ENCODE results near the gene RAB17. TPM values are rescaled to one million over a fixed set of nuclear protein-coding genes. Genes with fewer than 3 reads are reported as not detected.

Gene RAB17
- total RNA-seq, 3 donors from 2014 or later, result 0.14 TPM; not detected in 2

DNA sequence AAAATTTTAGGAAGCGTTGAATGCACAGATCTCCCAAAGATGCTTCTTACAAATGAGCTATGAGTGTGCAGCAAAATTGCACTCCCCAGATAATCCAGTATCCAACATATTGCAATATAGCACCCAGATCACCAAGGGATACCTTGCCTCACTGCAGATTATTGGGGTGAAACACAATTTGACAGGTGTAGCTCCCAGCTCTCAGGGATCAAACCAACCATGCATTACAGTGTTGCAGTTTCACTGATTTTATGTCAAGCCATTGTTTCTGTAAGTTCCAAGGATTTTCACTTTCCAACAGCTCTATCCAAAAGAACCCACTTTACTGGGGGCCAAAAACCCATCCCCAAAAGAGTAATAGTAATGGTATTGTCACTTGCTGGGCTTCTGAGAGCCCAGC lies 35.0 kb downstream of the RAB17 start:
- Mint-ChIP-seq H3K4me3 (no peak overlapping the region), H3K27me3 (ENCODE audit: low read depth) (peaks cover 7% of the 10 kb centered on the region), H3K9me3 (peaks cover 8% of the 10 kb centered on the region), H3K4me1 (ENCODE audit: low read depth) (peaks cover 12% of the 10 kb centered on the region), H3K36me3 (ENCODE audit: insufficient read depth) (no peaks in the 10 kb centered on the region)
- ATAC-seq (no peak), DNase-seq (no peak)

DNA sequence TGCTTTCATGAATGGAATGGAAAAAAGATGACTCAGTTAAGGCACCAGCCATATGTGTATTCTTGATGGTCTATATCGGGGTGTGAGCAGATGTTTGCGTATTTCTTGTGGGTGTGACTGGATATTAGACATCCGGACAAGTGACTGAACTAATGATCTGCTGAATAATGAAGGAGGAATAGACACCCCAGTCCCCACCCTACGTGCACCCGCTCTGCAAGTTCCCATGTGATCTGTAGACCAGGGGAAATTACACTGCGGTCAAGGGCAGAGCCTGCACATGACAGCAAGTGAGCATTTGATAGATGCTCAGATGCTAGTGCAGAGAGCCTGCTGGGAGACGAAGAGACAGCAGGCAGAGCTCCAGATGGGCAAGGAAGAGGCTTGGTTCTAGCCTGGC lies 36.6 kb downstream of the RAB17 start:
- Mint-ChIP-seq H3K4me1 (ENCODE audit: low read depth) (peaks cover 12% of the 10 kb centered on the region), H3K36me3 (ENCODE audit: insufficient read depth) (no peaks in the 10 kb centered on the region), H3K9me3 (peaks cover 8% of the 10 kb centered on the region), H3K27me3 (ENCODE audit: low read depth) (peaks cover 5% of the 10 kb centered on the region), H3K4me3 (no peak overlapping the region)
- DNase-seq (no peak), ATAC-seq (no peak)

DNA sequence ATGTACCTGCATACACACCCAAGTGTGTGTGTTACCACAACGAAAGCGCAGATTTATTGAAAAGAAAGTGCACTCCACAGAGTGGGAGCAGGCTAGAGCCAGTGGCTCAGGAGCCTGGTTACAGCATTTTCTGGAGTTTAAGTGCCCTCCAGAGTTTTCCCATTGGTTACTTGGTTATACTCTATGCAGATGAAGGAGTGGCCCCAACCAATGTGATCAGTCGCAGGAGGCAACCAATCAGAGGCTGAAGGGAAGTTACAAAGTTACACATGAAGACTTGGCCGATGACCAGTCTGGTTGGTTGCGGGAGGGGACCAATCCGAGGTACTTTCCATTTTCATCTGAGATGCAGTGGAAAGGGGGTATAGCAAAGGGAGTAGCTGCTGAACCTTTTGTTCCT lies 37.6 kb downstream of the RAB17 start:
- H3K9me3 Mint-ChIP-seq, result peaks cover 8% of the 10 kb centered on the region
- no peak overlapping the region for H3K4me3 Mint-ChIP-seq
- H3K27me3 Mint-ChIP-seq (ENCODE audit: low read depth), result peaks cover 4% of the 10 kb centered on the region
- no peaks in the 10 kb centered on the region for H3K36me3 Mint-ChIP-seq (ENCODE audit: insufficient read depth)
- ATAC-seq, result no peak
- peaks cover 9% of the 10 kb centered on the region for H3K4me1 Mint-ChIP-seq (ENCODE audit: low read depth)
- DNase-seq, result no peak

DNA sequence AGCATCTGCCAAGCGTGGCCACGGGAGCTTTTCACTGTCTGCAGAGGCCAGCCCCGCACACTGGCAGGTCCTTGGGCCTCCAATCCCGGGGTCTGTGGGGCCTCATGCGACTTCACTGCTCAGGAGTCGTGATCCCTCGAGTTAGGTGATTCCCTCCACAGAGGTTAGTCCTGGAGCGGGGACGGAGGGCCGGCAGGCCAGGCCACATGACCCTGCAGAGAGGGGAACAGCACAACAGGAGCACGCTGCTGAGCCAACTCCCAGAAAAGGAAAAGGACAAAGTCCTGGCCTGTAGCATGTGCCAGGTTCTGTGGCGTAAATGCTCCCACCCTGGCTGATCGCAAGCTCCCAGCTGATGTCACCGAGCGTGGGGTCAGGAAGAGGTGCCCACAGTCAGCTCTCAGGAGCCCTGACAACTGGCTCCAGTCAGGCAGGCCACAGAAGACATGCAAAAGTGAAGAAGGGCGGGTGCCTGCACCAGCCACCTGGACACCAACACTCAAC lies 39.4 kb downstream of the RAB17 start:
- H3K27me3 Mint-ChIP-seq (ENCODE audit: low read depth), result peaks cover 4% of the 10 kb centered on the region
- H3K36me3 Mint-ChIP-seq (ENCODE audit: insufficient read depth), result no peaks in the 10 kb centered on the region
- ATAC-seq (no peak), DNase-seq (no peak)
- no peaks in the 10 kb centered on the region for H3K4me1 Mint-ChIP-seq (ENCODE audit: low read depth)
- peaks cover 6% of the 10 kb centered on the region for H3K9me3 Mint-ChIP-seq
- no peak overlapping the region for H3K4me3 Mint-ChIP-seq

DNA sequence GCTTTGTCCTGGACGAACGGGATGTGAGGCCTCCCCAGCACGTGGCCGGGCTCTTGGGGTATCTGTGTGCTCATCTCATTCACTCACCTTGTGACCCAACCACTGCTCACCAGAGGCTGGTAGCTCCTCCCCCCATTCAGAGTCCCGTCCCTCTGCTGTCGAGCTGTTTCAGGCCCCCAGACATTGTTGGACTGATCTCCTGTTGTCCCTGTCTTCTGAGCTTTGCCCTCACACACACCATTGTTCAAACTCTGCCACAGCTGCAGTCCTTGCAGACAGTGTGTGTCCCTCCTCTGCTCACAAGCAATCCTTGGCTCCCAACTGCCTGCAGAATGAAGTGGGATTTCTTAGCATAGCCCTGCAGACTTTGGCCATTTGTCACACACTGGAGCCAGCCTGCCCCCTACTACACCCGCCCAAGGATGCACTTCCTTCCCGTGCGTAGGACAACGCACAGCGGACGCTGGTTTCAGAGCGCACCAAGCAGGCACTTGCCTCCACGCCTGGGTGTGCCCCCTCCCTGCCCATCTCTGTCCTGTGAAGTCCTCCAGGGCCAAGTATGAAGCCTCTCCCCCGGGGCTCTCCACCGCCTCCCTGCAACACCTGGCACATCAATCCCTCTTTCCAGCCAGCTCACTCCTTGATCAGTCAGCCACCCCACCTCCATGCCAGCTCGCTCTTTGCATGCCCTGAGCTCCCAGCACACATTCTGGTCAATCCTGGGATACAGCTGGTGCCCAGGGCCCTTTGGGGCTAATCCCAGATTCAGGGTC lies 40.7 kb downstream of the RAB17 start:
- Mint-ChIP-seq H3K27me3 (ENCODE audit: low read depth) (peaks cover 4% of the 10 kb centered on the region), H3K9me3 (no peaks in the 10 kb centered on the region), H3K4me1 (ENCODE audit: low read depth) (no peaks in the 10 kb centered on the region), H3K36me3 (ENCODE audit: insufficient read depth) (no peaks in the 10 kb centered on the region), H3K4me3 (no peak overlapping the region)
- DNase-seq (no peak), ATAC-seq (no peak)

DNA sequence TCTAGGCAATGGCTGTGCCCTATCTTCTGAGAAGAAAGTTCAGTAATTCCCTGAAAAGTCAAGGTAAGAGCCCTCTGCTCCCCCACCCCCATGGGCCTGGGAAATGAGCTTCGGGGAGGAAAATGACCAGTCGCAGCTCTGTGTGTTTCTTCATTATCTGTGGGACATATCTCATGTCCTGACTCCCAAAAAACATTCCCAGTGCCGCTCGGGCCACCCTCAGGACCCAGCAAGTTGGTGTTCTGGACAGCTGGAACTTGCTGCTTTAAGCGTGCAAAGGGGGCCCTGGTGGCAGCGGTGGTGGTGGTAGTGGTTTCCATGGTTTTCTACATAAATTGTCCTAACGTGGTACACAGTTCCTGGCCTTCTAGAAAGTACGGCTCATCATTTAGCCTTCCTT lies 41.3 kb downstream of the RAB17 start:
- ATAC-seq, result no peak
- no peaks in the 10 kb centered on the region for H3K9me3 Mint-ChIP-seq
- no peaks in the 10 kb centered on the region for H3K4me1 Mint-ChIP-seq (ENCODE audit: low read depth)
- H3K27me3 Mint-ChIP-seq (ENCODE audit: low read depth), result peaks cover 4% of the 10 kb centered on the region
- no peak overlapping the region for H3K4me3 Mint-ChIP-seq
- DNase-seq, result no peak
- H3K36me3 Mint-ChIP-seq (ENCODE audit: insufficient read depth), result no peaks in the 10 kb centered on the region

DNA sequence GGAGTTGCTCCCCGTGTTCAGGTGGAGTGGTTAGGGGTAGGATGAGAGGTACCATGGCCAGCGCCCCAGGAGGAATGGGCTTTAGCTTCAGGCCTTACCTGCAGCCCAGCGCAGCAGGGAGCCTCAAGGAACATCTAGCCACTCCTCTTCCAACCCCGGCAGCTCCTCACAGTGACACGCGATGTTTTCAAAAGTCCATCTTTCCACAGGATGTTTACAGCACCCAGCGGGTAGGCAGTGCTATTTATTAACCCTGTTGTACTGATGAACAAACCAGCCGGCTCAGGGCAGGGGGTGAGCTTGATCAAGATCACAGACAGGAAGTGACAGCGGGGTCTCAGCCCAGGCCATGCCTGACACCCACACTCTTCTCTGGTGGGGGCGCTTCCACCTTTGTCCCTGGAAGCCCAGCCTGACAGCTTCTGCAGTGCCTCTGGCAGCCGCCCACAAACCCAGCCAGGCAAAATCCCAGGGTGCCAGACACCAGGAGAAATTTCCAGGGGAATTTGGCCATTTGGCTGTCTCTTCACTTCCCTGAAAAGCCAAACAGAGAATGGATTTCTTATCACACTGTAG lies 42.6 kb downstream of the RAB17 start:
- no peak overlapping the region for H3K4me3 Mint-ChIP-seq
- DNase-seq, result no peak
- no peaks in the 10 kb centered on the region for H3K9me3 Mint-ChIP-seq
- no peak for ATAC-seq
- H3K36me3 Mint-ChIP-seq (ENCODE audit: insufficient read depth), result no peaks in the 10 kb centered on the region
- no peaks in the 10 kb centered on the region for H3K27me3 Mint-ChIP-seq (ENCODE audit: low read depth)
- no peaks in the 10 kb centered on the region for H3K4me1 Mint-ChIP-seq (ENCODE audit: low read depth)

DNA sequence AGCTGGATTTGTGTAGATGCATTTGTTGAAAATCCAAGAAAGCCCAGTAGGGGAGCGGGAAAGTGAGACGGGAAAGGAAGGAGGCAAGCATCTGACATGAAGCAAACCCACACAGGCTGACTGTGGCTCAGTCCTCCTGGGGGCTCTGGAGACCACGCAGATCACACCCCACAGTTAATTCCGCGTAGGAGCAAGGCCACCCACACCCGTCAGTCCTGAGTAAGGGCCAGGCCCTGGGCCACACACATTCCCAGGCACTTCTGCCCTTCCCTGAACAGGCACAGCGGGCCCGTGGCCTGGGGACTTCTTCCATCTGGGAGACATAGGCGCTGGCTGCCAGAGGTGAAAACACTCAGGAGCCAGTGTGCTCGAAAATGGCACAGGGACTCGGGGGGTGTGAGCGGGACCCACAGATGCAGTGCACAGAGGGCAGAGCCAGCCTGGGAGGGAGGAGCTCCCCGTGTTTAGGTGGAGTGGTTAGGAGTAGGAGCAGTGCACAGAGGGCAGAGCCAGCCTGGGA lies 43.6 kb downstream of the RAB17 start:
- no peak for ATAC-seq
- Mint-ChIP-seq H3K27me3 (ENCODE audit: low read depth) (no peaks in the 10 kb centered on the region), H3K36me3 (ENCODE audit: insufficient read depth) (no peaks in the 10 kb centered on the region), H3K4me1 (ENCODE audit: low read depth) (no peaks in the 10 kb centered on the region), H3K4me3 (no peak overlapping the region), H3K9me3 (no peaks in the 10 kb centered on the region)
- DNase-seq, result no peak

DNA sequence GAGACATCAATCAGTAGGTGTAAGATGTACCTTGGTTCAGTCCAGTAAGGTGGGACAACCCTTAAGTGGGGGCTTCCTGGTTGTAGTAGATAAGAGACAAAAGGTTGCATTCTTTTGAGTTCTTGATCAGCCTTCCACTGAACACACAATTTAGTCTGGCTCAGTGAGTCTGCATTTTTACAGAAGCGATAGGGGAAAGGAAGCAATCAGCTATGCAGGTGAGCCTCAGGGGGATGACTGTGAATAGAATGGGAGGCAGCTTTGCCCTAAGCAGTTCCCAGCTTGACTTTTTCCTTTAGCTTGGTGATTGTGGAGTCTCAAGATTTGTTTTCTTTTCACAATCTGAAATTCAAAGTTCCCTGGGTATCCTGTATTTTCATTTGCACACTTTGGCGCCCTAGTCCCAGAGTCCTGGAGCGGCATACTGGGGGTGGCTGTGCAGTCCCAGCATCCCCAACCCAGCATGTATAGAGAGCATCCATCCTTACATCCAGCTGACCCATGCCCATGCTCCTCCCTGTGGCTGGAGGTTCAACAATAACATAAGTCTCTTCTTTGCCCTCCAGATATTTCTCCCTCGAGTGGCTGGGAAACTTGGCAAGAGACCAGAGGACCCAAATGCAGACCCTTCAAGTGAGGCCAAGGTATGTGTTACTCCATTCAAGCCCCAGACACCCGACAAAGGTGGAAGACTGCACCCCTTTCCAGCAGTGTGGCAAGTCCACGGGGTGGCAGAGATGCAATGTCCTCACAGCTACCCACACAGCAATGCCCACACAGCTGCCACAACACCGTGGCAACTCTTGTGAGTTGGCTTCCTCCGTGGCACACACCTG lies 44.3 kb downstream of the RAB17 start:
- H3K27me3 Mint-ChIP-seq (ENCODE audit: low read depth), result no peaks in the 10 kb centered on the region
- DNase-seq (no peak), ATAC-seq (no peak)
- H3K4me1 Mint-ChIP-seq (ENCODE audit: low read depth), result no peaks in the 10 kb centered on the region
- no peak overlapping the region for H3K4me3 Mint-ChIP-seq
- H3K9me3 Mint-ChIP-seq, result no peaks in the 10 kb centered on the region
- H3K36me3 Mint-ChIP-seq (ENCODE audit: insufficient read depth), result no peaks in the 10 kb centered on the region

DNA sequence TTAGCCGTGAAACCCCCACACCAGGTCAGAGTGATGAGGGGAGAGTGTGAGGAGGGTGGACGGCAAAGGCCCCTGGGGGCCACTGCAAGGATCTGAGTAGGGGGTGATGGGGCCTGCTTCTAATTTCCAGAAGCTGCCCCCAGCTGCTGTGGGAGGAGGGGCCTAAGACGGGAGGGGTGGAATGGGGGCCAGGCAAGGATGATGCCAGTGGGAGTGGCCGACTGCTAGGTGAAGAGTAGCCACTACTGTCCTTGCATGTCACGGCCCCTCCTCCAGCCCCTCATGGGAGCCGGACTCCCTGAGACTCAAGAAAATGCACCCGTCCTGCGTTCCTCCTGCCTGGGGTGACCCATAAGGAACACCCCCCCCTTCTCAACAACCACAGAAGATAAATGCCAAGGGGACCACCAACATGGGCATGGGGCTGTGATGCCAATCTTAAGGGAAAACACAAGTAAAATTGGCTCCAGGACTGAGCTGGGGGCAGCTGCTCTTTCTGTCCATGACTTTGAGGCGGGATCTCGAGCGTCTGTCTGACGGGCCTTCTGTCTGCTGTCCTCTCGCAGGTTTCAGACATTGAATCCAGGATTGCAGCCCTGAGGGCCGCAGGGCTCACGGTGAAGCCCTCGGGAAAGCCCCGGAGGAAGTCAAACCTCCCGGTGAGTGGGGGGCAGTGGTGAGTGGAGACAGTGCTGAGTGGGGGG lies 48.4 kb downstream of the RAB17 start:
- Mint-ChIP-seq H3K4me3 (no peak overlapping the region), H3K9me3 (no peaks in the 10 kb centered on the region), H3K4me1 (ENCODE audit: low read depth) (no peaks in the 10 kb centered on the region), H3K27me3 (ENCODE audit: low read depth) (peaks cover 2% of the 10 kb centered on the region), H3K36me3 (ENCODE audit: insufficient read depth) (no peaks in the 10 kb centered on the region)
- DNase-seq, result no peak
- no peak for ATAC-seq

DNA sequence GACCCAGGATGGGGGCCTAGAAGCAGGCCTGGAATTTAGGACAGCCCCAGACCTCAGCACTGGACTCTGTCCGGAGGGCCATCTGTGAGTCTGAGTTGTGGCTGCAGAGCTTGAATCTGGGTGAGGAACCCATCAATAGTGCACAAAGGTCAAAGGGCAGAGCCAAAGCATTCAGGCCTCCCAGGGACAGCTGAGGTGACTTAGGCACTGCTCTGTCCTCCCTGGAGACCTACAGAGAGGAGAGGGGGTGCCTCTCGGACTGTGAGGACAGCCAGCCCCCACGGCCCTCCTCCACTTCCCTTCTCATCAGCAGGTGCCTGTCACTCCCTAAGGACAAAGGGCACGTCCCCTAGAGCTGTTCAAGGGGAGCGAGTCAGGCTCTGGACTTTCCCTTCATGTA lies 49.3 kb downstream of the RAB17 start:
- H3K36me3 Mint-ChIP-seq (ENCODE audit: insufficient read depth), result no peaks in the 10 kb centered on the region
- no peak overlapping the region for H3K4me3 Mint-ChIP-seq
- no peaks in the 10 kb centered on the region for H3K9me3 Mint-ChIP-seq
- no peak for DNase-seq
- no peaks in the 10 kb centered on the region for H3K4me1 Mint-ChIP-seq (ENCODE audit: low read depth)
- peaks cover 2% of the 10 kb centered on the region for H3K27me3 Mint-ChIP-seq (ENCODE audit: low read depth)
- no peak for ATAC-seq

DNA sequence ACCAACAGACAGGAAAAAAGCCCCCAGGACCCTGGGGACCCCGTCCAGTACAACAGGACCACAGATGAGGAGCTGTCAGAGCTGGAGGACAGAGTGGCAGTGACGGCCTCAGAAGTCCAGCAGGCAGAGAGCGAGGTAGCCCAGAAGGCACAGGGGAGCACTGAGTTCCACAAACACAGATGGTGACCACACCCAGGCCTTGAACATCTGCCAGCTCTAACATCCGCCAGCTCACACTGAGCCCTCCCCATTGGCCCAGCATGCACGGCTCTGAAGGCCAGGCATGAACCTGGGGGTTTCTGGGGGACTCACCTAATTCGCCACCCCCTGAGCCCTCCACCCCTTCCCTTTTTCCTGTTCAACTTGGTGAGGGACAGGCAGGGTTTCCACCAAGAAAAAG lies 49.7 kb downstream of the RAB17 start:
- DNase-seq (no peak), ATAC-seq (no peak)
- Mint-ChIP-seq H3K27me3 (ENCODE audit: low read depth) (peaks cover 2% of the 10 kb centered on the region), H3K4me1 (ENCODE audit: low read depth) (no peaks in the 10 kb centered on the region), H3K36me3 (ENCODE audit: insufficient read depth) (no peaks in the 10 kb centered on the region), H3K4me3 (no peak overlapping the region), H3K9me3 (no peaks in the 10 kb centered on the region)

DNA sequence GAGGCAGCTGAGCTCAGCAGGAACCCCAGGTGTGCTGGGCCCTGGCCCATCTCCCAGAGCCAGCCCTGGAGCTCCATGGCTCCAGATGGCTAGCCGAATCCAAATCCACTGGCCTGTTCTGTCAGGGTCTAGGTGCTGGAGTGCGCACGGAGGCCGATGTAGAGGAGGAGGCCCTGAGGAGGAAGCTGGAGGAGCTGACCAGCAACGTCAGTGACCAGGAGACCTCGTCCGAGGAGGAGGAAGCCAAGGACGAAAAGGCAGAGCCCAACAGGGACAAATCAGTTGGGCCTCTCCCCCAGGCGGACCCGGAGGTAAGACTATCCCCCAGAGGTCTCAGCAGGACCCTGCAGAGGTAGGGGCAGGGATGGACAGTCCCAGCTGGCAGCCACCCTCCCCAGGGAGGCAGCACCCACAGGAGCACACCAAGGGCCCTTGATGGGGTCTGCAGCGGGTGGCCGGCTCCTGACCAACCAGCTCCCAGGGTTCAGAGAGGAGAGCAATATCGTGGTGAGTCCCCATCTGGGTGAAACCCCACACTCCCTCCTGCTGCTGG lies 50.2 kb downstream of the RAB17 start:
- H3K9me3 Mint-ChIP-seq, result no peaks in the 10 kb centered on the region
- no peaks in the 10 kb centered on the region for H3K4me1 Mint-ChIP-seq (ENCODE audit: low read depth)
- peaks cover 2% of the 10 kb centered on the region for H3K27me3 Mint-ChIP-seq (ENCODE audit: low read depth)
- DNase-seq, result no peak
- no peak overlapping the region for H3K4me3 Mint-ChIP-seq
- H3K36me3 Mint-ChIP-seq (ENCODE audit: insufficient read depth), result no peaks in the 10 kb centered on the region
- ATAC-seq, result no peak

DNA sequence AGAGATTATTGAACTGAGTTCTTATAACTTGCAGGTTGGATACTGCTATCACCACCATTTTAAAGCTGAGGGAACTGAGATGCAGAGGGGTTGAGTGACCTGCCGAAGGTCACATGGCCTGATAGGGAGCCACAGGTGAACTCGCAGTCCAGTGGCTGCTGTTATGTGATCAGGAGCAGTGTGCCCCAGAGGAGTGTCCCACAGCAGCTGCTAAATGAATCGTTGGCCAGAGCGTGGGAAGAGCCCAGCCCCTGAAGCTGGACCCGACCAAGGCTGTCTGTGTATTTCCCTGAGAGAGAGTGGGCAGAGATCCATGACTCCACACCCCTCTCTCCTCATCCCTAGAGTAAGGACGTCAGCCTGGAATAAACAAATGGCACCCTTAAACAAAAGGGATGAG lies 50.9 kb downstream of the RAB17 start:
- Mint-ChIP-seq H3K36me3 (ENCODE audit: insufficient read depth) (no peaks in the 10 kb centered on the region), H3K4me3 (no peak overlapping the region), H3K4me1 (ENCODE audit: low read depth) (no peaks in the 10 kb centered on the region), H3K27me3 (ENCODE audit: low read depth) (peaks cover 2% of the 10 kb centered on the region), H3K9me3 (no peaks in the 10 kb centered on the region)
- no peak for DNase-seq
- ATAC-seq, result no peak
